ENCODE measurements around the gene RAB3D.
"Not testable (repeated sequence)": the region's sequence is repeated elsewhere in the genome, so short reads cannot be mapped to it uniquely, and the experiment has no call there.

The RAB3D gene

DNA sequence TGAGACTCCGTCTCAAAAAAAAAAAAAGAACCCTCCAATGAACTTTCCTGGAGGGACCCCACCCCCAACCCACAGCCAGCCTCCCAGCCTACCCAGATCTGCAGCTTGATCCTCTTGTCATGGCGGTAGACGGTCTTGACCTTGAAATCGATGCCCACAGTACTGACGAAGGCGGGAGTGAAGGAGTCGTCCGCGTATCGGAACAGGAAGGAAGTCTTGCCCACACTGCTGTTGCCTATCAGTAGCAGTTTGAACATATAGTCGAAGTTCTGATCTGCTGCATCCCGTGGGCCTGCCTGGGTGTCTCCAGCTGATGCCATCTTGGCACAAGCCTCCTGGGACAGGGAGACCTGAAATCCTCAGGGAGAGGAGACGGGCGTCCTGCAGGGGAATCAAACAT, 2.4 kb downstream of the RAB3D start:
- no peak for DNase-seq

DNA sequence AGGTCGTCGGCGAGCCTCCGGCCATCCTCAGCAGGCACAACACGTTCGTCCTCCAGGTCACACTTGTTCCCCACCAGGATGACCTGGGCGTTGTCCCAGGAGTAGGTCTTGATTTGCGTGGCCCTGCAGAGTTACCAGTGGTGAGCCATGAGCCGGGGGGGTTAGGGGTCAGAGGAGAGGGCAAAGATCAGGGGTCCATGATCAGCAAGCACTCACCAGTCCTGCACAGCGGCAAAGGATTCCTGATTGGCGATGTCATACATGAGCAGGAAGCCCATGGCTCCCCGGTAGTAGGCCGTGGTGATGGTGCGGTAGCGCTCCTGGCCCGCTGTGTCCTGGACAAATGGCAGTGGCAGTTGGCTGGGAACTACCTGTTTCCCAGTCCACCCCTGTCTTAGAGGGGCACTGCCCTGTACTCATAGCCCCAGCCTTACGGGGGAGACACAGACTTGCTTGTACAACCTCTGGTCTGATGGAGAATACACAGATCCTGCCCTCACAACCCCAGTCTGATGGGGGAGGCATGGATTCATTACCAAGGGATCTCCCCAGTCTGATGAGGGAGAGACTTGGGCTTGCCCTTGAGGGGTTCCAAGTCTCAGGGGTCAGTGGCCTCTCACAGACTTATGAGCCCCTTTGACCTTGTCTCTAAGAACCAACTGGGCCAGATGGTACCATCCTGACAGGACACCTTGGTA, 3.9 kb downstream of the RAB3D start:
- no peak for DNase-seq

DNA sequence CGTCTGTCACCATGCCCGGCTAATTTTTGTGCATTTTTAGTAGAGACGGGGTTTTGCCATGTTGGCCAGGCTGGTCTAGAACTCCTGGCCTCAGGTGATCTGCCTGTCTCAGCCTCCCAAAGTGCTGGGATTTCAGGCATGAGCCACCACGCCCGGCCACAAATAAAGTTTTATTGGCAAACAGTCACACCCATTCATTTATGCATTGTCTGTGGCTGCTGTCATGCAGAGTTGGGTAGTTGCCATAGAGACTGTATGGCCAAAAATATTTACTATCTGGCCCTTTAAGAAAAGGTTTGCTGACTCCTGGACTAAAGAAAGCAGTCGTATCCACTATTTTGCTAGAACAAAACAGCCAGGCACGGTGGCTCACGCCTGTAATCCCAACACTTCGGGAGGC, 5.6 kb downstream of the RAB3D start:
- DNase-seq = not testable (repeated sequence)

DNA sequence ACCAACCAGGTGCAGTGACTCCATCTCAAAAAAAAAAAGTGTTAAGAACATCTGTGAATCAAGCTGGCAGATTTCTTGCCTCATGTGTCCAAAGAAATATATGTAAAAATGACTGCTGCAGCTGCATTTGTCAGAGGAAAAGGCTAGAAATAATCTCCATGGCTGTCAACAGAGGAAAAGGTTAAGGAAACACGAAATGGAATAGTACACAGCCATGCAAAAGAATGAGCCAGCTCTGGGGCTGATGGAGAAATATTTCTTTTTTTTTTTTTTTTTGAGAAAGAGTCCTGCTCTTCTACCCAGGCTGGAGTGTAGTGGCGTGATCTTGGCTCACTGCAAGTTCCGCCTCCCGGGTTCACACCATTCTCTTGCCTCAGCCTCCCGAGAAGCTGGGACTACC, 6.6 kb downstream of the RAB3D start:
- DNase-seq = no peak

DNA sequence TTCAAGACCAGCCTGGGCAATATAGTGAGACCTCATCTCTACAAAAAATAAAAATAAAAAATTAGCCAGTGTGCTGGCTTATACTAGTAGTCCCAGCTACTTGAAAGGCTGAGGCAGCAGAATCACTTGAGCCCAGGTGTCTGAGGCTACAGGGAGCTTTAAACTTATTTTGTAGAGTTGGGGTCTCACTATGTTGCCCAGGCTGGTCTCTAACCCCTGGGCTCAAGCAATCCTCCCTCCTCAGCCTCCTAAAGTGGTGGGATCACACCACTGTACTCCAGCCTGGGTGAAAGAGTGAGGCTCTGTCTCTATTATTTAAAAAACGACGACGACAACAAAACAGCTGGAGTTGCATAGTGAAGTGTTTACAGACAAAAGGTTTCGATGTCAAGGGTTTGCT, 8.0 kb downstream of the RAB3D start:
- no peak for DNase-seq

DNA sequence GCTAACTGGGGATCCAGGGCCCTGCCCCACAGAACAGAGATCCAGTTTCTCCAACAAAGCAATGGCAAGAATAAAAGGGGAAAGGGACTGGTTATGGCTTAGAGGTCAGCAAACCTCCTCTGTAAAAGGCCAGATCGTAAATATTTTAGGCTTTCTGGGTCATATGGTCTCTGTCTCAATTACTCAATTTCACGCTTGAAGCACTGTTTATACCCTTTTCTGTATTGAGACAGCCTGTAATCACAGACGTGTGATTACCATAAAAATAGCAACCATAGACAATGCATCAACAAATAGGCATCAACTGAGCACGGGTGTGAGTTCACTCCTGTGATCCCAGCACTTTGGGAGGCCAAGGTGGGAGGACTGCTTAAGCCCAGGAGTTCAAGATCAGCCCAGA, 9.3 kb downstream of the RAB3D start:
- no peak for DNase-seq

DNA sequence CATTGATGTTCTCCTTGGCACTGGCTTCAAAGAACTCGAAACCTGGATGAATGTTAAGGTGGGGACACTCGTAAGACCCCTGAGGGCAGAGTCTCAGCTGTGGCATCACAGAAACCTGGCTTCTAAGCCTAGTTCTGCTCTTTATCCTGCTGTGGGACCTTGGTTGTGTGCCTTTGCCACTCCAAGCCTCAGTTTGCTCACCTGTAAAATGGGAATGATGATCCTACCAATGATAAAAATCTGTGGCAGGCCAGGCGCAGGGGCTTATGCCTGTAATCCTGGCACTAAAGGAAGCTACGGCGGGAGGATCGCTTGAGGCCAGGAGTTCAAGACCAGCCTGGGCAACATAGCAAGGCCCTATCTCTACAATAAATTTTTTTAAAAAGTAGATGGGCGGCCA, 13.9 kb downstream of the RAB3D start:
- DNase-seq = no peak

DNA sequence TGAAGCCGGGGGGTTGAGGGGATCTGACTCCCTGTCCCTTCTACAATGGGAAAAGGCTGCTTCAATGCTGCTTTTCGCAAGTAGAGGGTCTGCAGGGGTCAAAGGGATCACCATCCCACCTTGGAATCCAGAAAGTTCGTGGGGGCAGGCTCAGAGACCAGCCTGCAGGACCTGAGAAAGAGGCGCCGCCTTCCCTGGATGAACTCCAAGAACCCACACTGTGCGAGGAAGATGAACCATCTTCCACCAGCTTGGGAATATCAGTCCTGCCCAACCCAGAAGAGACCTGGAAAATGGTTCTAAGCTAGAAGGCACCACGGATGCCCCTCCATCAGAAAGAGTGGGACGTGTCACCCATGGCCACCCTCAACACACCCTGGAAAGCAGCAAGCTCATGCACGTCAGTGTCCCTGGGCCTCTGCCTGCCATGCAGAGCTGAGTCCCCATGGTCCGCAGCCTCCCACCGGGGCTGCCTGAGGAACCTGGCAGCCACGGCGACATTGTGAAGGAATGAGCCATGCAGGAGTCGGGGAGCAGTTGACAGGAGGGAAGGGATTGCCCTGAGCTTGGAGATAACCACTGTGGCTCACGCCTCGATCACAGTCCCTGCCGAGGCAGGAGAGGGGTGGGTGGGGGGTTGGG, 14.6 kb downstream of the RAB3D start:
- no peak for DNase-seq

DNA sequence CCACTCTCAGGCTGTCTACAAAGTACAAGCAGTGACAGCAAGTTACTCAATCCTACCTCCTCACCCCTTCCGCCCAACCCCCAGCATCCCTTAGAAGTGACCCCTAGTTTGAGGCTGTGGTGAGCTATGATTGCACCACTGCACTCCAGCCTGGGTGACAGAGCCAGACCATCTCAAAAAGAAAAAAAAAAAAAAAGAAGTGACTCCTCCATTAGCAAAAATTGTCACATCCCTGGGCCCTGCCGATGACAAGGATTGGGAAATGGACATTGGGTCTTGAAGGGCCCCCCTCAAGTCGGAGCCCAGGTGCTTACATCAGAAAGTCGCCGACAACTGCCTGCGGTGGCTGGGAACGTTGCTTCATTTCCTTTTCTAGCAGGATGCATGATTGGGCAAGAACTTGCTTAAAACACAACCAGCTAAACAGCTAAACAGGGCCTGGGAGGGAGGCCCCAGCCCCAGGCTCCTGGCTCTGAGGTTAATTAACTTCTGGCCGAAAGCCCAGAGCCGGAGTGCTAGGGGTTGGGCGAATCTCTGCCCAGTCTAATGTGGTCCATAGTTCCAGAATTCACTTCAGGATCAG, 15.3 kb downstream of the RAB3D start:
- peak; percentile 77 for DNase-seq

DNA sequence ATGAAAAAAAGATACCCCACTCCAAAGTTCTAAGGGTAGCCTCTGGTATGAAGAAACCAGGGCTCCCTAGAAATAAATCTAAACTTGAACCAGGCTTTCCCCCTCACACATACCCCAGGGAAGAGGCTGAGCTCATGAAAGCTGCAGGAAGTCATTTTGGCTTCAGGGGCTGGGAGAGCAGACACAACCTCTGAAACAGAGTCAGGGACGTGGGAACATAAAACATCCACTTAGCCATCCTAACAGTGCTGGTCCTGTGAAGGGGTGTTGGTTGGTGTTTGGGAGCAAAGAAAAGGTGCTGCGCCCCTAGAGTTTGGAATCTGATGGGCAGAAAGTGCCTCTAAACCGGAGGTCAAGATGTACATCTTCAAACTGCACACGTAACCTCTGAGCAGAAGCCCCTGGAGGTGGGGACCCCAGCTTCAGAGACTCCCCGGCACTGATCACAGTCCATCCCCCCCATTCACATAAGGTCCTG, 15.8 kb downstream of the RAB3D start:
- DNase-seq = no peak

DNA sequence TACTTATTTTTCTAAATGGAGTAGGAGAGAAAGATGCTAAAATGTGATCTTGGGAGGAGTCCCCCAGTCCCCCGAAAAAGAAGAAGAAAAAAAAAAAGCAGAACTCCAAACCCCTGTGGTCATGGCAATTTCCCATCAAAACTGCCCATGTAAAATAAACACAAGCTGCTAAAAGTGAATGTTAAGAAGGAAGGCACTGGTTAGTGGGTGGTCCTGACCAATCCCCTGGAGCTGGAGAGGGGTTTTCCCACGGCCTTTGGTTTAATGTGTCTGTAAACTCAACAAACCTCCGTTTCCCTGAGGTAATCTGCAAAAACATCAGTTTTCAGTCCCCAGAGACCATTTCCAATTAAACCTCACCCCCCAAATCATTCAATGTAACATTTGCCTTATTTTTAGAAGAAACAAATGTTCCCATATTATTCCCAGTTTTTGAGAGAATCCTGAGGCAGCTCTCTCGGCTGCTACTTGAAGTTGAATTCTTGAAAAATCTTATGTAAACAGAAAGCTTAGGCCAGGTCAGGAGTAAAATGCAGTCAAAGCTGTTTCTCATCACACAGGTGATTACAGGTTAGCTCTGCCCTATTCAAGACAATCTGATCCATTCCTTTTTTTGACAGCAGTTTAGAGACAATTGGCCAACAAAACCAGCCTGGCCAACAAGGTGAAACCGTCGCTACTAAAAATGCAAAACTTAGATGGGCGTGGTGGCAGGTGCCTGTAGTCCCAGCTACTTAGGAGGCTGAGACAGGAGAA, 17.0 kb downstream of the RAB3D start:
- no peak for DNase-seq

DNA sequence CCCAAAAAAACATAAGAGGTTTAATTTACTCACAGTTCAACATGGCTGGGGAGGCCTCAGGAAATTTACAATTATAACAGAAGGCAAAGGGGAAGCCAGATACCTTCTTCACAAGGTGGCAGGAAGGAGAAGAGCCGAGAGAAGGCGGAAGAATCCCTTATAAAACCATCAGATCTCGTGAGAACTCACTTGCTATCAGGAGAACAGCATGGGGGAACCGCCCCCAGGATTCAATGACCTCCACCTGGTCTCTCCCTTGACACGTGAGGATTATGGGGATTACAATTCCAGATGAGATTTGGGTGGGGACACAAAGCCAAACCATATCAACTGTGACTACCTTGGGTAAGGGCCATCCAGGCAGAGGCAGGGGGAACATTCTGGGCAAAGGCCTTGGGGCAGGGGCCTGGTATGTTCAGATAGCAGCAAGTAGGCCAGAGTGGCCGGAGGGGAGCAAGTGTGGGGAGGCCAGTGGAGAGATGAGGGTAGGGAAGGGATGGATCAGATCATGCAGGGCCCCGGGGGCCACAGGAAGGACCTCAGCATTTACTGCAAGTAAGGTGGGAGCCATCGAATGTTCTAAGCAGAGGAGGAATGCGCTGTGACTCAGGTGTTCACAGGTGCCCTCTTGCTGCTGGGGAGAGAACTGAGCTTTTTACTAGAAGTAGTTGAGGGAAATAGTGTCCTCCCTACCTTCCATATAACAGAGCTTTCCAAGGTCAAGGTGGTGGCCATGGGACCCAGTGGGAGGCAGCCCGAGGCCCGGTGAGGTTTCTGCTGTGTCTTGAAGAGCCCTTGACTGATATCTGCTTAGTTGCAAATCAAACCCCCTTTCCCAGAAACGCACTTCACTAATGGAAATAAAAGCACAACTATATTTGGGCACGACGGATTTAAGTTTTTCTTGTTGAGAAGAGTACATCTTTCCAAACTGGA, 18.0 kb downstream of the RAB3D start:
- no peak for DNase-seq

DNA sequence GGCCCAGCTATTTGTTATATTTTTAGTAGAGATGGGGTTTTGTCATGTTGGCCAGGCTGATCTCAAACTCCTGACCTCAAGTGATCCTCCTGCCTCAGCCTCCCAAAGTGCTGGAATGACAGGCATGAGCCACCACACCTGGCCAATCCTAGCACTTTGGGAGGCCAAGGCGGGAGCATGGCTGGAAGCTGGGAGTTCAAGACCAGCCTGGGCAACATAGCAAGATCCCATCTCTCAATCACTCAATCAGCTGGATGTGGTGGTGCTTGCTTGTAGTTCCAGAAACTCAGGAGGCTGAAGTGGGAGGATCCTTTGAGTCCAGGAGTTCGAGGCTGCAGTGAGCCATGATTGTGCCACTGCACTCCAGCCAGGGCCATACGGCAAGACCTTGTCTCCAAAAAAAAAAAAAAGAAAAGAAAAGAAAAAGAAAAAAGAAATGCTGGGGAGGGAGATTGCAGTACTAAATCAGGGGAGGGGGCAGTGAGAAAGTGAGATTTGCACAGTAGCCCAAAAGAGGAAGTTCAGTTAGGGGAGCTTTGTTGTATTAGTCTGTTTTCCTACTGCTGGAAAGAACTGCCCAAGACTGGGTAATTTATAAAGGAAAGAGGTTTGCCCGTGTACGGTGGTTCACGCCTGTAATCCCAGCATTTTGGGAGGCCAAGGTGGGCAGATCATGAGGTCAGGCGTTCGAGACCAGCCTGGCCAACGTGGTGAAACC, 19.0 kb downstream of the RAB3D start:
- DNase-seq = not testable (repeated sequence)

DNA sequence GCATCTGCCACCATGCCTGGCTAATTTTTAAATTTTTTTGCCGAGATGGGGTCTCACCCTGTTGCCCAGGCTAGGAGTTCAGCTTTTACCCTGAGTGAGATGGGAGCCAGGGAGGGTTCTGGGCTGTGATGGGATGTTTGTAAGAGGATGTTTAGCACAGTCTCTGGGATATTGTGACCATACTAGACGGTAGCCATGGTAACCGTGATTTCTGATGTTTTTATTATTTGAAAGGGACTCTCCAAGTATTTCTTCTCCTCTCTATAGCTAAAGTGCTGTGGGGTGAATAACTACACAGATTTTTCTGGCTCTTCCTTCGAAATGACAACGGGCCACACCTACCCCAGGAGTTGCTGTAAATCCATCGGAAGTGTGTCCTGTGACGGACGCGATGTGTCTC, 33.1 kb downstream of the RAB3D start:
- DNase-seq = no peak

DNA sequence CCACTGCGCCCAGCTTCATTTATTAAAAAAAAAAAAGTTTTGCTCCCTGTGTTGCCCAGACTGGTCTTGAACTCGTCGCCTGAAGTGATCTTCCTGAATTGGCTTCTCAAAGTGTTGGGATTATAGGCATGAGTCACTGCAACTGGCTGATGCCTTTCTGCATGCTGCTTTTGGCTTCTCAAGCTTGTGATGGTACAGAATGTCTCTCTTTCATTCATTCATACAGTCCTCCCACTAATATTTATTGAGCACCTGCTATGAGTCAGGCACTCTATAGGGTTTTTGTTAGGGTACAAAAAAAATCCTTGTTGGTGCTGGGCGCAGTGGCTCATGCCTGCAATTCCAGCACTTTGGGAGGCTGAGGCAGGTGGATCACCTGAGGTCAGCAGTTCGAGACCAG, 34.5 kb downstream of the RAB3D start:
- DNase-seq = no peak

DNA sequence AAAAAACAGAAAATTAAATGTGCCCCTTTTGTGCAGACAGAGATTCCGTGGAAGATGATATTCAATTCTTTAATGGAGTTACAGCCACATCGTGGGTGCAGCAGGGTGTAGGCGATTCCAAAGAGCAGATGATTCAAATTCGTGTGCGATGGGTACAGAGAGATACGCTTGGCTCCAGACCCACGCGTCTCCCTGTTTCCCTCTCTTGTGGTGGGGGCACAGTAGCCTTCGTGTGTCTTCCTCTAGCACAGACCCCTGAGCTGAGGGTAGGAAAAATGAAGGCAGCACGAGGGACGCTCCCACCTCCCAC, 38.7 kb downstream of the RAB3D start:
- DNase-seq = no peak

DNA sequence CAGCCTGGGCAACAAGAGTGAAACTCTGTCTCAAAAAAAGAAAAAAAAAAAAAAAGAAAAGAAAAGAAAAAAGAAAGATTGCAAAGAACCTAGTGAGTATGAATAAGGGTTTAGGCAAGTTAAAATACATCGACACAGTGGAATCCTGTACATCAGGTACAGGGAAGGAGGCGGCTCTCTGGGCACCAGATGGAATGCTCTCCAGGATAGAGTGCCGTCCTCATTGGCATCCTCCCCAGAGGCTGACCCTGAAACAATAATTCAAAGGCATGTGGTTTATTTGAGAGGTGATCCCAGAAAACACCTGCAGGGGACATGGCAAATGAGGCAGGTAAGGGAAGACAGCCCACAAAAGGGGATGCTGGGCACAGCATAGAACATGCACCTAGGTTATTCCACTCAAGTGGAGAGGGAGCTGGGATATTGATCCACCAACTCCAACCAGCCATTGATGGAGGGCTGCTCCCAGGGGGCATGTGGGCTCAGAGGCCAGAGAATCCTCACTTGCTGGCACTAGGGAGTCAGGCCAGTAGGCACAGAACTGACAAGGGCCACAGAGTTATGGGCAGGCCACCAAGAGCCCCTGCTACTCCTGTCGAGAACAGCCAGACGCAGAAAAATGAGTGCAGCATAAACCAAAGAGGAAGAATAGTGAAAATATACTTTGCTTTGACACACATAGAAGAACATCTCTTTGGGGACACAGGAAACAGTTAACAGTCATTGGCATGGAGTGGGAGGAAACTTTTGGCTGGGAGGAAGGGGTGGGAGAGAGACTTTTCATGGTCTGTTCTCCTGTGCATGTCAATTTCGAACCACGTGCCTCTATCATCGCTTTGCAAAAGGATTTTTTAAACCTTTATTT, 39.3 kb downstream of the RAB3D start:
- no peak for DNase-seq

DNA sequence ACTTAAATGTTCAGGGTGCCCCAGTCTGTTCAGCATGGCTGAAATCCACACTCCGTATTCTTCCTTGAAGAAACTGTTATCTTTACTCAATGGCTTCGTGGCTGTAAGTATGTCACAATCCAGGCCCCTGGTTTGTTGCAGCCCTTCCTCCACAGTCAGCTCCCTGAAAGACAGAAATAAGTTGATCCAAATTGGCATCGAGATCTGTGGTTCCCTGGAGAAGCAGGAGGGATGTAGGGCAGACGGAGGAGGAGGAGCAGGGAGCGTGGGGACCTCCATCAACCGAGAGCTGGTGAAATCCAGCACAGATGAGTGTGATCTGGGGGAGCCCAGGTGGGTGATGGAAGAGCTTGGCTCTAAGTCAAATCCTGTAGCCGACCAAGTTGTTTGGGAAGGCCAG, 43.2 kb downstream of the RAB3D start:
- DNase-seq = no peak

DNA sequence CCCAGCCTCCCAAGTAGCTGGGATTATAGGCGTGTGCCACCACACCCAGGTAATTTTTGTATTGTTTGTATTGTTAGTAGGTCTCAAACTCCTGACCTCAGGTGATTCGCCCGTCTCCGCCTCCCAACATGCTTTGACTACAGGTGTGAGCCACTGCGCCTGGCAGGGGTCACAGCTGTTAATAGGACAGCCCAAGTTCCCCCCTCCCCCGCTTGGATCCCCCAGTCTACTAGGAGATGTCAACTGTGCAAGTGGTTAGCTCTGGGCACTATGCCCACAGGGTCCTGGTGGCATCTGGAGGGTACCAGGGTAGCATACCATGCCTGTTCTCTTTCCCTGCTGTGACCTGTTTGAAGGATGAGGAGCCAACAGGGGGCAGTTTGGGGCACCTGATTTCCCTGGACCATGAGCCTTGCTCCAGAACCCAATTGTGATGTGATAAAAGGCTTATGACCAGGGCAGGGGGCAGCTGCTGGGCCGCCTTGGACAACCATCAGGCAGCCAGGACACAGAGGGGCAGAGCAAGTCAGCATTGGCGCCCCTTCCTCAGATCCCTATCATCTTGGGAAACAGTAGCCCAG, 43.7 kb downstream of the RAB3D start, which contains the start of gene TSPAN16:
Gene TSPAN16, plus strand, starts transcription at position 496 of the 581 bp plus-strand sequence. CDS start 138 bp downstream, outside the sequence.
- DNase-seq = no peak

DNA sequence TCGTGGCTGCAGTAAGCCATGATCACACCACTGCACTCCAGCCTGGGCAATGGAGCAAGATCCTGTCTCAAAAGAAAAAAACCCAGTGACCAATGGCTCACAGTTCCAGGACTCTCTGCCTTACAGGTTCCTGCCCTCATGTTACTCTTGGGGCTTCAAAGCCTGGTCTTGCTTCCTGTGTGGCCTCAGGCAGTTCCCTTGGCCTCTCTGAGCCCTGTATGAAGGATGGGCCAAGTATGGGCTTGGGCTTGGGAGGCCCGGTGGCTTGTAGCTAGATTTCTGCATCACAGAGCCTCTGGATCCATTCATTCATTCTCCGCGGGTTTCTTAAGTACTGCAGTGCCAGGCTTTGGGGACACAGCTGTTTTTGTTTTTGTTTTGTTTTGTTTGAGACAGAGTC, 44.3 kb downstream of the RAB3D start:
- no peak for DNase-seq
